HG02678 (cell line): ENCODE data around the gene CRYL1.

ENCODE experiments used
- ATAC-seq: cut with Tn5 transposase; IDR thresholded peaks from one replicate; pipeline ENCODE4 v1.9.1; 2021; ENCODE audit warnings: mild to moderate bottlenecking, moderate library complexity; ENCODE audit not compliant: unreplicated experiment

Gene CRYL1

DNA sequence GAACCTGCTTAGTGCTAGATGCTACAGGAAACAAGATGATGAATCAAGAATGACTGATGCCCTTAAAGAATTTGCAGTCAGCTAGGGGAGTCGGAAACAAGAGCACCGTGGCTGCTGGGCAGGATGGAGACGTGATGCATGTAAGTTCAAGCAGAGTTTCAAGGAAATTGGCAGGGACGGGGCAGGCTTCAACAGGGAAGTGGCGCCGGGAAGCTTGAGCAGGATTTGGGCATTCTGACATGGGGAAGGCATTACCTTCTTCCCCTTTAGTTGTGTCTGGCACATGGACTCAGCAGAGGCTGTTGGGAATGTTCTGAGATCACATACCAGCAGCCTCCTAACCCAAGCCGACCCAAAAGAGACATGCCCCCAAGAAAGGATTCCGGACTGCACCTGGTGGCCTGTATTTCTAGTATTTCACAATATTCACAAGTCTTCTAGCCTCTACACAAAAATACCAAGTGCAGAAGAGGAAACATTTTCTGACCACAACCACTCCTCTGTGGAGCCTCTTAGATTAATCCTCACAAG, 138.2 kb downstream of the CRYL1 start:
- ATAC-seq: no peak

DNA sequence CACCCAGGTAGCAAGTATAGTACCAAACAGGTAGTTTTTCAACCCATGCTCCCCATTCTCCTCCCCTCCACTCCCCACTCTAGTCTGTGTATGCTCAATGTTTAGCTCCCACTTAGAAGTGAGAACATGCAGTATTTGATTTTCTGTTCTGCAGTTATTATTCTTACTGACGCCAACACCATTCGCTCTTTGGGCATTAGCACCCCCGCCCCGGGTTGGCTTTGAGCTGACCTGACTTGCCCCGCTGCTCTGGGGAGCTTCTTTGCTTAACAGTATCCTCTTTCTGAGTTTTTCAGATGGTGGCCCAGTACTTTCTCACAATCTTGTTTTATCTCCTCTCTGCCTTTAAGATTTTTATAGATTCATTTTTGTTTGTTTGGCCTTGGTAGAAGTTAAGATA, 138.7 kb downstream of the CRYL1 start:
- ATAC-seq: no peak

DNA sequence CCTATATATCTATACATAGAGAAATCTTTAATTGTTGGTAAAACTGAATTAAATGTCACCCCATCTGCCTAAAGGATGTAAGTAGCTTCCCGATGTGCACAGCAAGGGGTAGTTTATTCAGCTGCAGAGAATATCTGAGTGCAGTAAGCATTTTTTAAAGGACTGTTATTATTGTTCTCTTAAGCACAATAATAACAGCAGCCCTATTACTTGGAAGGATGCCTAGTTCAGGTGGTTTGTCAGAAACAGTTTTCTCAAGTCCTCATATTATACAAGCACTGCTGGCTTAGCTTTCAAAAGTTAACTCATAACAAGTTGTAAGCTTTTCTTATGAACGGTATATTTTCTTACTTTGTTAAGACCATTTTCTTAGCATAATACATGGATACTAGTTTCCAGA, 142.6 kb downstream of the CRYL1 start:
- no peak for ATAC-seq

GRCh38 chr13:20381401-20381800, 144.3 kb downstream of the CRYL1 start:
- no peak for ATAC-seq

- ATAC-seq: no peak
Measured at GRCh38 chr13:20378721-20379120, 146.9 kb downstream of the CRYL1 start.

- no peak for ATAC-seq
Measured at GRCh38 chr13:20377720-20378119, 147.9 kb downstream of the CRYL1 start.

DNA sequence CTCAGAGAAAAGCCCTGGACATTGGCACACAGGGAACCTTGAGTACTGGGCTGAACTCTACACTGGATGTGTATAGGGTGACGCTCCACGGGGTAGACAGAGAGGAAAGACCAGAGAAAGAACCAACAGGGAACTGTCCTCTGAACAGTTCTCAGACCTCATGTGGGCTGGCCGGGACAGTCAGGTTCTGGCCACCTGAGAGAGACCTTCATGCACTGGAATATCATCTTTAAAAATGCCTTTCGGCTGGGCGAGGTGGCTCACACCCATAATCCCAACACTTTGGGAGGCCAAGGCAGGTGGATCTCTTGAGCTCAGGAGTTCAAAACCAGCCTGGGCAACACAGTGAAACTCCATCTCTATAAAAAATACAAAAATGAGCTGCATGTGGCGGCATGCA, 149.8 kb downstream of the CRYL1 start:
- no peak for ATAC-seq

- no peak for ATAC-seq
Measured at GRCh38 chr13:20373861-20374260, 151.8 kb downstream of the CRYL1 start.

DNA sequence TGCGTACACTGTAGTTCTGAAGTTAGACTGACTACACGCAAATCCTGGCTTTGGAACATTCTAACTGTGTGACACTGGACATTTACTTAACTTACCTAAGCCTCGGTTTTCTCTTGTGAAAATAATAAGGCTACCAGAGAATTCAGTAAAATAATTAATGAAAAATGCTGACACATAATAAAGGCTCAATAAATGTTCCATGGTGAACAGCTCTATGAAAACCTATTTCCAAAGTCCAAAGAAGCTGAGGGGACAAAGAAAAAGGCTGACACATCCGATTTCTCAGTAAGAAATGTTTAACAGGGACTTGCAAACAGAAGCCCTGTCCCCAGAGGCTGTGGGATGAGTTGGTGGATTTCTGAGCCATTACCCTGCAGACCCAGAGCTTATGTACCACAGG, 153.8 kb downstream of the CRYL1 start:
- ATAC-seq: no peak

- no peak for ATAC-seq
Measured at GRCh38 chr13:20370815-20371421, 154.7 kb downstream of the CRYL1 start.

GRCh38 chr13:20369886-20370361, 155.7 kb downstream of the CRYL1 start:
- peak; percentile 50 for ATAC-seq

DNA sequence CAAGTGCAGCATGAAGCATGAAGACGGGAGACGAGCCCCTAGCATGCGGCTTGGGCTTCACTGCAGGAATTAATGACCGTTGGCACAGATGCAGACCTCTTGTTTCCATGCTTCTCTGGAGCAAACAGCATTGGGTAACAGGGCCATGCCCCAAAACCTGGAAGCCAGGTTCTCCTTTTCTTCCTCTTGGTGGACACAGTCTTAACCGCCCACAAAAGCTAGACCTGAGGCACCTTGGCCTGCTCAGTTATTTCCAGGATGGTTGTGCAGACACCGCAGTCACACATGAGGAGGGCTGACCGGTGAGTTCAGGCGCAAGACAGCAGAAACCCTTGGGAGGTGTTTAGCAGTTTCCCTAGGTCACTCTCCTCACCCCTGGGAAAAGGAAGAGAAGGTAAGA, 159.6 kb downstream of the CRYL1 start:
- no peak for ATAC-seq

DNA sequence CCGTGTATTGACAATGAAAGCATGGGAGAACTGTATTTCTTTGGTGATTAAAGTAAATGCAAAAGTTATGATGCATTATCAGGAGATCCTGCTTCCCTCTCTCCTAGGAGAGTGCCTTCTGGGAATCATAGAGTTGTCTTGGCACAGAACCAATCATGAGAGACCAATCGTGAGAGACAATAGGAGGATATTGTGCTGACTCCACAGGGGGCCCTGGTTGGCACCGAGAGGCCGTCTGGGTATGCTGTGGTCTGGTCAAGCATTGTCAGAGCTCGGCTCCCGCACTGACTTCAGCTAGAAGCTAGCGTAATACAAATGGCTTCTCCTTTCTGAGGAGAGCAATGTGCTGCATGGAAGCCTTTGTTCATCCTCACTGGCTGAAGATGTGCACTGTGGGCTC, 162.1 kb downstream of the CRYL1 start:
- no peak for ATAC-seq

DNA sequence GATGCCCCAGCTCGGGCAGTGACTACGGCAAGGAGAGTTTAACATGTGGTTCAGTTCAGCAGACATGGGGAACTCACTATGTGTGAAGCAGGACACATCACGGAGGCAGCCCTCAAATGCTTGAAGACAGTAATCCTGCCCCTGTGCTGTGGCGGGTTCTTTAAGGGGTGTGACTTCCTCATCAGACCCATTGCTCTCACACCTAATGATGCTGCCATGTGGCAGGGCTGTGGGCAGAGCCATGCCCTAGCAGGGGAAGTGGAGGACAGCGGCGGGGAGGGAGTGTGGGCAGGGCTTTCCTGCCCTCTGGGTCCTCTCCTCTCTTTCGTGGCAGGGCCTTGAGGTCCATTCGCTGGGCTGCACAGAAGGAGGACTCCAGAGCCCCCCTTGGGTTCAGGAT, 162.5 kb downstream of the CRYL1 start:
- ATAC-seq: no peak

GRCh38 chr13:20362484-20363041, 163.1 kb downstream of the CRYL1 start:
- no peak for ATAC-seq

DNA sequence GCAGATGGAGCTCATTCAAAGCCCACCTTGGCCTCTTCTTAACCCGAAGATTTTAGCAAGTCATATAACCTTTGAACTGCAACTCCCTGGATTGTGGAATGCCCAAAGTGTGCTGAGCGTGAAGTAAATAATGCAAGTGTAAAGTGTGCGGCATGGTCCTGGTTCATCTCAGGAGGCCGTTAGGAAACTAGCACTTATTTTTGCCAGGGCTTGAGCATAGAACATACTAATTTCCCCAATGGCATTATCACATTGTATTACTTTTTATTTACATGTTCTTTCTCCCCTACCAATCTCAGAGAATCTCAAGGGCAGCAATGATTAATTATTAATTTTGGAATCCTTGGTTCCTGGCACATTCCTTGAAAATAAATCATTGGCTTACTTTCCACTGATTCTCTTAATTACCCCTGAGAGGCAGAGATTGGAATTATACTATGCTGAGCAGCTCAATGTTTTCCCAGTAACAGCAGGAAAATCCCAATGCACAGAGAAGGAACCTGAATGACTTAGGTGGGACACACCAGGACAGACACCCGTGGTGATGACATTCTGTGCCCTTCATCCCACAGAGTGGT, 164.7 kb downstream of the CRYL1 start:
- no peak for ATAC-seq

DNA sequence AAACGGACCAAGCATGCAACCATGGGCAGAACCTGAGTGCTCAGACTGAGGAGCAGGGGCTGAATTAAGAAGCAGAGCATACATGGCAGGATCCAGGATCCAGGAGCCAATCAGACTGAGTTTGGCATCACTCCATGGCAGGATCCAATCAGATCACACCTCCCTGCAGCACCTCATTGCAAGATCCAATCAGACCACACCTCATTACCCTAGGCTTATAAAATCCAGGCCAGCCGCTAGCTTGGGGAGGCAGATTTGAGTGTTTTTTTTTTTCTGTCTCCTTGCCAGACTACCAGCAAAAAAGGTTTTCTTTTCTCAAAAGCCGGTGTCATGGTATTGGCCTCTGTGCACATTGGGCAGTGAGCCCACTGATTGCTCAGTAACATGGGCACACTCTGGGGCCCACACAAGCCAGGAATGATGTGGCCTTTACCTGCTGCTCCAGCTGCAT, 165.6 kb downstream of the CRYL1 start:
- ATAC-seq: no peak

GRCh38 chr13:20359335-20359734, 166.3 kb downstream of the CRYL1 start:
- no peak for ATAC-seq

GRCh38 chr13:20358022-20358421, 167.6 kb downstream of the CRYL1 start:
- no peak for ATAC-seq

DNA sequence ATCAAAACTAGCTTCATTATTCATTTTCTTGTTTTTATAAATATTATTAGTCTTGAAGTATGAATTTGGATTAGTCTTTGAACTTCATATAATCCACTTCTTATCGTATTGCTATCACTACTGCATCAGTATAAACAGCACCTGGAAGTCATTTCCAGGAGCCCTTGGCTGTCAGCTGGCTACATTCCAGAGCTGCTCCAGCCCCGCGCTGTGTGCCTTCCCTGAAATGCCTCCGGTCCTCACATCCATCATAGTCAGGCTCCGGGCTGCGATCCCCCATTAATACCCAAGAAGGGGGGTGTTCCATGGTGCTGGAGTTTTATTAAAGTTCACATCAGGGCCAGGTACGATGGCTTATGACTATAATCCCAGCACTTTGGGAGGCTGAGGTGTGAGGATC, 169.2 kb downstream of the CRYL1 start:
- ATAC-seq: no peak

GRCh38 chr13:20354722-20355121, 170.9 kb downstream of the CRYL1 start:
- ATAC-seq: no peak

GRCh38 chr13:20353973-20354372, 171.7 kb downstream of the CRYL1 start:
- ATAC-seq: no peak
